ENCODE data around the gene DLEC1.

DLEC1 gene

DNA sequence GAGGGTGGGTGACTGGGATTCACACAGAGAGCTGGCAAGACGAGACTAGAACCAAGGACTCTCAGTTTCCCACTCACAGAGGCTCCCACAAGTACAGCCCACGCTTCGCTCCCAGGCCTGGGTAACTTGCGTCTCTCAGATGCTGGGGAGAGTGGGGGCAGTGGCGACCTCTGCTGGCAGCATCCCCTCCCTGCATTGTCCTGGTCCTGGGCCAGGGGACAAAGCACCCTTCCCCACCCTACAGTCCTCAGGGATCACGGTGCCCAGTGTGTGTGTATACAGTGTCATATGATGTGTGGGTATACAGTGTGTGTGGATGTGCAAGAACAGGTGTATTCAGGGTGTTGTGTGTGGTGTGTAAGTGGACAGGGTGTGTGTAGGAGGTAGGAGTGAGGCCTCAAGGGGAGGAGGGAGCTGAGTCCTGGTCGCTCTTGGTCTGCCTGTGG lies 35.6 kb upstream of the DLEC1 start:
- Histone ChIP-seq H3K27me3 (replicated peaks; ENCODE audit: control insufficient read depth, insufficient read depth, low read length) (no peaks in the 10 kb centered on the region), H3K4me3 (replicated peaks; ENCODE audit: low read depth, low read length) (no peak overlapping the region), H3K36me3 (ENCODE audit: control insufficient read depth, insufficient read depth, low read length) (peaks cover 26% of the 10 kb centered on the region)
- DNase-seq (ENCODE audit: extremely low read depth, insufficient read length) = peak; percentile 56
- TF ChIP-seq, protein P1, sequence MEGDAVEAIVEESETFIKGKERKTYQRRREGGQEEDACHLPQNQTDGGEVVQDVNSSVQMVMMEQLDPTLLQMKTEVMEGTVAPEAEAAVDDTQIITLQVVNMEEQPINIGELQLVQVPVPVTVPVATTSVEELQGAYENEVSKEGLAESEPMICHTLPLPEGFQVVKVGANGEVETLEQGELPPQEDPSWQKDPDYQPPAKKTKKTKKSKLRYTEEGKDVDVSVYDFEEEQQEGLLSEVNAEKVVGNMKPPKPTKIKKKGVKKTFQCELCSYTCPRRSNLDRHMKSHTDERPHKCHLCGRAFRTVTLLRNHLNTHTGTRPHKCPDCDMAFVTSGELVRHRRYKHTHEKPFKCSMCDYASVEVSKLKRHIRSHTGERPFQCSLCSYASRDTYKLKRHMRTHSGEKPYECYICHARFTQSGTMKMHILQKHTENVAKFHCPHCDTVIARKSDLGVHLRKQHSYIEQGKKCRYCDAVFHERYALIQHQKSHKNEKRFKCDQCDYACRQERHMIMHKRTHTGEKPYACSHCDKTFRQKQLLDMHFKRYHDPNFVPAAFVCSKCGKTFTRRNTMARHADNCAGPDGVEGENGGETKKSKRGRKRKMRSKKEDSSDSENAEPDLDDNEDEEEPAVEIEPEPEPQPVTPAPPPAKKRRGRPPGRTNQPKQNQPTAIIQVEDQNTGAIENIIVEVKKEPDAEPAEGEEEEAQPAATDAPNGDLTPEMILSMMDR (IDR thresholded peaks at IDR 0.05; ENCODE audit: insufficient read depth, low read length, poor library complexity, severe bottlenecking) = peak; percentile 92

DNA sequence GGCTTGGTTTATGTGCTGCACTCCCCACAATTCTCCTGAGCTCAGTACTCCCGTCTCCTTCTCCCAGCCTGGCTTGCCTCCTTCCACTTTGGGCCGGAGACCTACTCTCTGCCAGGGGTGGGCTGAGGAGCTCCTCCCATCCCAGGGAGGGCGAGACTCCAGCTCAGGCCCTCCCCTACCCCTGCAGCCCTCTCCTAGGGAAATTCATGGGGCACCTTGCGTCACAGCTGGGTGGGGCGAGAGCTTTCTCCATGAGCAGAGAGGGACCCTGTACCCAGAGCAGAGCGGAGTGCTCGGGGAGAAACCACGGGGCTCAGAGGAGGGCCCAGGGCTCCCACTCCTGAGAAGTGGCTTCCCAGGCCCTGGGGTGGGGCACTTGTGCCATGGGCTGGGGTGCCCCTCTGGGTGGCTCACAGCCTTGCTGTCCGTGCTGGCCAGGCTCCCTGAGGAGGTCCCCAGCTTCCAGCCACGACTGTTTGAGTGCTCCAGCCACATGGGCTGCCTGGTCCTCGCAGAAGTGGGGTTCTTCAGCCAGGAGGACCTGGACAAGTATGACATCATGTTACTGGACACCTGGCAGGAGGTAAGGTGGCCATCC lies 35.1 kb upstream of the DLEC1 start:
- Histone ChIP-seq H3K27me3 (replicated peaks; ENCODE audit: control insufficient read depth, insufficient read depth, low read length) (no peaks in the 10 kb centered on the region), H3K4me3 (replicated peaks; ENCODE audit: low read depth, low read length) (no peak overlapping the region), H3K36me3 (ENCODE audit: control insufficient read depth, insufficient read depth, low read length) (peaks cover 26% of the 10 kb centered on the region)
- DNase-seq (ENCODE audit: extremely low read depth, insufficient read length) = no peak
- TF ChIP-seq, protein P1 (IDR thresholded peaks at IDR 0.05; ENCODE audit: insufficient read depth, low read length, poor library complexity, severe bottlenecking) = no peak

DNA sequence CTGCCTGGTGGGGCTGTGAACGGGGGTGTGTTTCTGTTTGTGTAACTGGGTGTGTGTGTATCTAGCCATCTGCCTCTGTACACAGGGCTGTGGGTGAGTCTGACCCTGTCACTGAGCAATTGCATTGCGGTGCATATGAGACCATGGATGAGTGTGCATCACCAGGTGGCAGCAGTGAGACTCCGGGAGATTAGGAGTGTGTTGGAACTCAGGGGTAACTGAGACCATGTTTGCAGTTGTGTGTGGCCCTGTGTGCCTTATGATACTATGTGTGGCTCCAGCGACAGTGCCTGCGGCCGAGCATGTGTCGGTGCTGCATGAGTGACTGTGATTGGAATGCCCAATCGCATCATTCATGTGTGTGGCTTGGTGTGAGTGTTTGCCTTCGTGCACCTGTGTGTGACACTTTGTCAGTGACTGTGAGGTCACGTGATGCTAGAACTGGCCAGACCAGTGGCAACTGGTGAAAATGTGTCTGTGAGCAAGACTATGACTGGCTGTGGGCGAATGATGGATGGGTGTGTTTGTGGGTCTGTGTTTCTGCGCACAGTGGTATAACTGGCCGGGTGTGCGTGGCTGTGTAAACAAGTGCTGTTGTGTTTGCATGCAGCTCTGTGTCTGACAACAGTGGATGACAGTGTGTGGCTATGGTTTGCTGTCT lies 34.5 kb upstream of the DLEC1 start:
- Histone ChIP-seq H3K4me3 (replicated peaks; ENCODE audit: low read depth, low read length) (no peak overlapping the region), H3K27me3 (replicated peaks; ENCODE audit: control insufficient read depth, insufficient read depth, low read length) (no peaks in the 10 kb centered on the region), H3K36me3 (ENCODE audit: control insufficient read depth, insufficient read depth, low read length) (peaks cover 26% of the 10 kb centered on the region)
- DNase-seq (ENCODE audit: extremely low read depth, insufficient read length) = no peak
- TF ChIP-seq, protein P1 (IDR thresholded peaks at IDR 0.05; ENCODE audit: insufficient read depth, low read length, poor library complexity, severe bottlenecking) = peak; percentile 57

DNA sequence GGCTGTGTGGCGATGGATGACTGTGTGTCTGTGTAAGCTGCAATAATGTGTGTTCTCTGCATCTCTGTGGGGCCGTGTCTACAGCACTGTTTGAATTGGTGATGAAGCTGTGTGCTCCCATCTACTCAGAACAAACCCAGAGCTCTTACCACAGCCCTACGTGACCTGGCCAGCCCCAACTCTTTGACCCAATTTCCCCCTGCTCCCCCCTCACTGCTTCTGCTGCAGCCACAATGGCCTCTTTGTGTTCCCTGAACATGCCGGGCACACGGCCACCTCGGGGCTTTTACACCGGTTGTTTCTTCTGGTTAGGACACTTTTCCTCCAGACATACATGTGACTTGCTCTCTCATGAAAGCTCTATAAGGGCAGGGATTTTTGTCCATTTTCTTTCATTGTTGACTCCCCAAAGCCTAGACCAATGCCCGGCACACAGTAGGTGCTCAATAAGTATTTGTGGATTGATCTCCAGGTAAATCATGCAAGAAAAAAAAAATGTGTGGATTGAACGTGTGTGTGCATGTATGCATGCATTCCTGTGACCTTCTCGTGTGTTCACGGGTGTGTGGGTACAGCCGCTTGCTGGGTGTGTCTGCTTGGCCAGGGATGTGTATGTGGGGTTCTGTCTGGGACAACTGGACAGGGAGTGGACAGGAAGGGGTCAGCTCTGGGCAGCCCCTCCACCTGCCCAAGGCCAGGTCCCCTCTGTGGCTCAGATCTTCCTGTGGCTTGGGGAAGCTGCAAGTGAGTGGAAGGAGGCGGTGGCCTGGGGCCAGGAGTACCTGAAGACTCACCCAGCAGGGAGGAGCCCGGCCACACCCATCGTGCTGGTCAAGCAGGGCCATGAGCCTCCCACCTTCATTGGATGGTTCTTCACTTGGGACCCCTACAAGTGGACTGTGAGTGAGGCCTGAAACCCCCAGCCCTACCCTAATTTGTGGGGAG lies 33.7 kb upstream of the DLEC1 start:
- TF ChIP-seq, protein P1 (IDR thresholded peaks at IDR 0.05; ENCODE audit: insufficient read depth, low read length, poor library complexity, severe bottlenecking) = no peak
- no peaks in the 10 kb centered on the region for H3K27me3 ChIP-seq (replicated peaks; ENCODE audit: control insufficient read depth, insufficient read depth, low read length)
- H3K4me3 ChIP-seq (replicated peaks; ENCODE audit: low read depth, low read length) = no peak overlapping the region
- peaks cover 26% of the 10 kb centered on the region for H3K36me3 ChIP-seq (ENCODE audit: control insufficient read depth, insufficient read depth, low read length)
- DNase-seq (ENCODE audit: extremely low read depth, insufficient read length) = no peak

DNA sequence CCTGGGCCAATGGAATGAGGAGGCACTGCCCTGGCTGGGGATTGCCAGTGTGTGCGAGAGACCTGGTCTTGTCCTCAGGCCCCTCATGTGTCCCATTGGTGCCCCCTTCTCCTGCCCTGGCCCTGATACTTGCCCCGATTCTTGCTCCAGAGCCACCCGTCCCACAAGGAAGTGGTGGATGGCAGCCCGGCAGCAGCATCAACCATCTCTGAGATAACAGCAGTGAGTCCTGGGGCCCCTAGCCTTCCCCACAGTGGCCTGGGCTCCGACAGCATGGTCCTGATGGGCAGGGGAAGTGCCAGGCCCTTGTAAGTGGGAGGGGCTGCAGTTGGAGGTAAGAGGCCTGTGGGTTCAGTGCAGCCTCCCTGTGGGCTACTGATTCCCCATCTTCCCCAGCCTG lies 33.0 kb upstream of the DLEC1 start:
- TF ChIP-seq, protein P1 (IDR thresholded peaks at IDR 0.05; ENCODE audit: insufficient read depth, low read length, poor library complexity, severe bottlenecking) = no peak
- no peak overlapping the region for H3K4me3 ChIP-seq (replicated peaks; ENCODE audit: low read depth, low read length)
- H3K36me3 ChIP-seq (ENCODE audit: control insufficient read depth, insufficient read depth, low read length) = peaks cover 24% of the 10 kb centered on the region
- no peak for DNase-seq (ENCODE audit: extremely low read depth, insufficient read length)
- no peaks in the 10 kb centered on the region for H3K27me3 ChIP-seq (replicated peaks; ENCODE audit: control insufficient read depth, insufficient read depth, low read length)
